Stimulated activated effector memory CD8-positive, alpha-beta T cell treated with anti-CD3 and anti-CD28 coated beads, Interleukin-12 subunit alpha, Interleukin-12 subunit beta, amount 100 ng/mL, for 72 hours (primary cell): Measurements from ENCODE around the gene ARHGEF38.

Experiments
- ATAC-seq: fragments of 150-1000 bp; cut with Tn5 transposase; 2 replicates; pipeline ENCODE4 v1.10.0; 2021
- DNase-seq, 2 donors: peaks; one replicate each; pipeline ENCODE4 v3.0.0; 2021 to 2022; ENCODE audit warnings: low spot score in 2 of 2
- H3K27ac Mint-ChIP-seq: one replicate; pipeline ENCODE4 v1.8.0; 2022; ENCODE audit warnings: mild to moderate bottlenecking, mixed read lengths
- H3K36me3 Mint-ChIP-seq: one replicate; pipeline ENCODE4 v1.8.0; 2022; ENCODE audit warnings: mild to moderate bottlenecking, mixed read lengths
- H3K4me1 Mint-ChIP-seq: one replicate; pipeline ENCODE4 v1.8.0; 2022; ENCODE audit warnings: mixed read lengths
- H3K4me3 Mint-ChIP-seq: one replicate; pipeline ENCODE4 v1.8.0; 2022; ENCODE audit warnings: mild to moderate bottlenecking, mixed read lengths
- H3K9me3 Mint-ChIP-seq: one replicate; pipeline ENCODE4 v1.8.0; 2022; ENCODE audit warnings: mixed read lengths

Gene ARHGEF38

DNA sequence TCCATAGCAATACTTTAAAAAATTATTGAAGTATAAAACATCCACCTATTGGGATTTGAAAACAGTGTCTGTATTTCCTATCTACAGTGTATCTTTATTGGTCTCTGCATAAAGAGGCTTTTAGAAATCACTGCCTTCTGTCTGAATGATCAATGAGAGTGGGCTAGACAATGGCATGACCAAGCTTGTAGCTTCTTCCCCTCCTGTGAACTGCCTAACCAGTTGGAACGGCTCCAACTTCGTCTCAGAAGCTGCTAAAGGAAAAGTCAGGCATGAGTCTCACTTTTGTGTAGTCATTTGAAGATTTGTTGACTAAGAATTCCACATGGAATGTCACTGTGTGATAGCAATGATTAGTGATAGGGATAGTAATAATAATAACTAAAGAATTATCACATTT is 91.8 kb downstream of the ARHGEF38 start:
- no peaks in the 10 kb centered on the region for H3K36me3 Mint-ChIP-seq
- H3K4me3 Mint-ChIP-seq: no peak overlapping the region
- H3K9me3 Mint-ChIP-seq: no peaks in the 10 kb centered on the region
- no peak overlapping the region for H3K27ac Mint-ChIP-seq
- H3K4me1 Mint-ChIP-seq: no peaks in the 10 kb centered on the region
- DNase-seq: no peak
- no peak for ATAC-seq

GRCh38 chr4:105645440-105645839 is 93.0 kb downstream of the ARHGEF38 start:
- Mint-ChIP-seq H3K4me3 (no peak overlapping the region), H3K4me1 (no peaks in the 10 kb centered on the region), H3K27ac (no peak overlapping the region), H3K9me3 (no peaks in the 10 kb centered on the region), H3K36me3 (no peaks in the 10 kb centered on the region)
- DNase-seq: no peak
- ATAC-seq: no peak

GRCh38 chr4:105650190-105650589 is 97.8 kb downstream of the ARHGEF38 start:
- no peak overlapping the region for H3K27ac Mint-ChIP-seq
- H3K9me3 Mint-ChIP-seq: no peaks in the 10 kb centered on the region
- no peaks in the 10 kb centered on the region for H3K36me3 Mint-ChIP-seq

GRCh38 chr4:105651884-105652283 is 99.5 kb downstream of the ARHGEF38 start:
- ATAC-seq: no peak
- Mint-ChIP-seq H3K9me3 (no peaks in the 10 kb centered on the region), H3K27ac (no peak overlapping the region), H3K4me3 (no peak overlapping the region), H3K4me1 (no peaks in the 10 kb centered on the region), H3K36me3 (no peaks in the 10 kb centered on the region)
- no peak for DNase-seq

More at GRCh38 chr4:105650190-105650589, 97.8 kb downstream of the ARHGEF38 start:
- DNase-seq (no peak), ATAC-seq (no peak)
- H3K4me3 Mint-ChIP-seq: no peak overlapping the region
- no peaks in the 10 kb centered on the region for H3K4me1 Mint-ChIP-seq

DNA sequence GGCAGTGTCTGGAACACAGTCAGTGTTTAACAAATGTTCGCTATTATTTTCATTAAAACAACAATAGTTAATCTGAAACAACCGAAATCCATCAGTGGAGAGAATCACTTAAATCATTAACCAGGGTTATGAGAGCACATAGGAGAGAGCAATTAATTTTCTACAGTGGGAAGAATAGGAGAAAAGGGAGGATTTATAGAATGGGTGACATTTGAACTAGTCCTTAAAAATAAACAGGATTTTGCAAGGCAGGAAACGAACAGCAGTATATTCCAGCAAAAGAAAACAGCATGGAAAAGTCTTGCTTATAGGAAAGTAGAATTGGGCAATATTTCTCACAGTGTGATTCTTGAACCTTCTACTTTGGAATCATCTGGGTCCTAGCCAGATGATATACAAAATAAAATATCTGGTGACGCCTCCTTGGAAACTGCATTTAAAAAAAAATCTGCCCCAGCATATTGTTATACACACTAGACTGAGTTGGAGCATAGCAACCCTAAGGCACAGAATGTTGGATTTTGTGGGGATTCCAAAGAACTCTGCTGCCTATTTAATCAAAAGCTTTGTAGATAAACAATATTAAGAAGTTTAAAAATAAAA is 100.0 kb downstream of the ARHGEF38 start:
- H3K4me1 Mint-ChIP-seq: no peaks in the 10 kb centered on the region

GRCh38 chr4:105657117-105657765 is 104.8 kb downstream of the ARHGEF38 start:
- ATAC-seq: no peak
- Mint-ChIP-seq H3K4me3 (no peak overlapping the region), H3K27ac (no peak overlapping the region), H3K36me3 (no peaks in the 10 kb centered on the region), H3K4me1 (no peaks in the 10 kb centered on the region), H3K9me3 (no peaks in the 10 kb centered on the region)
- DNase-seq: no peak

More for the DNA sequence above, 100.0 kb downstream of the ARHGEF38 start:
- H3K36me3 Mint-ChIP-seq: no peaks in the 10 kb centered on the region
- ATAC-seq: no peak
- DNase-seq: no peak
- no peak overlapping the region for H3K27ac Mint-ChIP-seq
- H3K4me3 Mint-ChIP-seq: no peak overlapping the region
- no peaks in the 10 kb centered on the region for H3K9me3 Mint-ChIP-seq

GRCh38 chr4:105659190-105659589 is 106.8 kb downstream of the ARHGEF38 start:
- Mint-ChIP-seq H3K36me3 (no peaks in the 10 kb centered on the region), H3K9me3 (no peaks in the 10 kb centered on the region), H3K27ac (no peak overlapping the region), H3K4me3 (no peak overlapping the region), H3K4me1 (no peaks in the 10 kb centered on the region)
- peak; percentile 11 for ATAC-seq
- no peak for DNase-seq

DNA sequence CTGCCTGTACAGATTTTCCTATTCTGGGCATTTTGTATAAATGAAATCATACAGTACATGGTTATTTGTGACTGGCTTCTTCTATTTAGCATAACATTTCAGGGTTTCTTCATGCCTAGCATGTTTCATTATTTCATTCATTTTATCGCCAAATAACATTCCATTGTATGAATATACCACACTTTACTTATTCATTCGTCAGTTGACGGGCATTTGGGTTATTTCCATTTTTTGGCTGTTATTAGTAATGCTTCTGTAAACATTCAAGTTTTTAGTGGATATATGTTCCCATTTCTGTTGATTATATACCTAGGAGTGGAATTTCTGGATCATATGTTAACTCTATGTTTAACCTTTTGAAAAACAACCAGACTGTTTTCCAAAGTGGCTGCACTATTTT is 108.6 kb downstream of the ARHGEF38 start:
- Mint-ChIP-seq H3K4me1 (no peaks in the 10 kb centered on the region), H3K36me3 (no peaks in the 10 kb centered on the region), H3K9me3 (no peaks in the 10 kb centered on the region), H3K27ac (no peak overlapping the region), H3K4me3 (no peak overlapping the region)
- ATAC-seq: no peak
- DNase-seq: no peak

DNA sequence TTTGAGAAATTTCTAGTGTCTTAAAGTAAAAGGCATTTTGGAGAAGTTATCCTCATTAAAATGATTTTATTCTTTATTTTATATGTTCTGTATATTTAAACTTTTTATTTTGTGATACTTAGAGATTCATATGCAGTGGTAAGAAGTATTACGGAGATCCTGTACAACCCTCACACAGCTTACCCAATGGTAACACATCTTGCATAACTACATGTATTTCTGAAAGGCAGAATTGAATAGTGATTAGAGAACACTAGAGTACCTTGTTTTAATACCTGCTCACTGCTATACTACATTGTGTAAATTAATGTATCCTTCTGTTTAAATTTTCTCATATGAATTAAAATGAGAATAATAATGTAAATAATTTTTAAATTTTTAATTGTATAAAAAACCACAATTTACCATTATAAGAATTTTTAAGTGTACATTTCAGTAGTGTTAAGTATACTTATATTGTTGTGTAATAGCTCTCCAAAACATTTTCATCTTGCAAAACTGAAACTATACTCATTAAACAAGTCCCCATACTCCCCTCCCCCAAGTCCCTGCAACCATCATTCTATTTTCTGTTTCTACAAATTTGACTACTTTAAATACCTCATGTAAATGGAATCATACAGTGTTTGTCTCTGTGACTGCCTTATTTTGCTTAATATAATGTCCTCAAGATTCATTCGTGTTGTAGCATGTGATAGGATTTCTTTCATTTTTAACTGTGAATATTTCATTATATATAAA is 110.7 kb downstream of the ARHGEF38 start:
- H3K4me3 Mint-ChIP-seq: no peak overlapping the region
- DNase-seq (no peak), ATAC-seq (no peak)
- H3K36me3 Mint-ChIP-seq: no peaks in the 10 kb centered on the region
- no peak overlapping the region for H3K27ac Mint-ChIP-seq
- no peaks in the 10 kb centered on the region for H3K4me1 Mint-ChIP-seq
- H3K9me3 Mint-ChIP-seq: no peaks in the 10 kb centered on the region

DNA sequence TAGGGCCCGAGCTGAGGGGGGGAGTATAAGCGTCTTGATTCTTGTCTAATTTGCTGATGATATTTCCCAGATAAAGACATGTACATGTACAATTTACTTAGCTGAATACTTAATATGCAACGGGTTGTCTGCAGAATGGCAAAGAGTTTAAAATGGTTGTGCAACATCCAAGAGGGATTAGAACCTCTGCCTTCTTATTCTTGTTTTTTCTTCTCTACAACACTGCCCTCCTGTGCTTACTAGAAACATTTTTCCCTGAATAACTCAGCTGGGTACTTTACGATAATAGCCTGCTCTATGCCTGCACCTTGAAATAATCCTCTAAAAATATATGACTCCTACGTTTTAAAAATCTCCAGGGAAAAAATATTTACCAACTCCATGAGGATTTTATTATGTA is 114.3 kb downstream of the ARHGEF38 start:
- Mint-ChIP-seq H3K27ac (no peak overlapping the region), H3K36me3 (no peaks in the 10 kb centered on the region), H3K4me3 (no peak overlapping the region), H3K4me1 (no peaks in the 10 kb centered on the region), H3K9me3 (no peaks in the 10 kb centered on the region)
- DNase-seq (no peak), ATAC-seq (no peak)

DNA sequence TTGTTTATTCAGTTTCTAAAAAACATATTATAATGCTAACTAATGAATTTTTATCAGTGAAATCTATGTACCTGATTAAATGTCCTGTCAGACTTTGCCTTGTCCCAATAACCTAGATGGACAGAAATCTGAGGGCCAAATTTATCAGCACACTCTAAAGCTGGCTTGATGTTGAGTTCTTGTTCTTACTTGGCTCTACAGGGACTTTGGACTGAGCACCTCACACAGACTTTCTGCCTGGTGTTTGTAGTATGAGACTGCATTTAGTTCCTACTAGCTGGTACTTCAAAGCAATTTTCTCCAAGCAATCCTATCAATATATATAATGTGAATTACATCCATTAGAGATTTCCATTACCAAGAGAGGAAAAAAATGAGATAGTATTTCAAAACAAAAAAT is 118.3 kb downstream of the ARHGEF38 start:
- Mint-ChIP-seq H3K4me1 (no peaks in the 10 kb centered on the region), H3K4me3 (no peak overlapping the region), H3K27ac (no peak overlapping the region), H3K9me3 (no peaks in the 10 kb centered on the region), H3K36me3 (no peaks in the 10 kb centered on the region)
- ATAC-seq: no peak
- DNase-seq: no peak

DNA sequence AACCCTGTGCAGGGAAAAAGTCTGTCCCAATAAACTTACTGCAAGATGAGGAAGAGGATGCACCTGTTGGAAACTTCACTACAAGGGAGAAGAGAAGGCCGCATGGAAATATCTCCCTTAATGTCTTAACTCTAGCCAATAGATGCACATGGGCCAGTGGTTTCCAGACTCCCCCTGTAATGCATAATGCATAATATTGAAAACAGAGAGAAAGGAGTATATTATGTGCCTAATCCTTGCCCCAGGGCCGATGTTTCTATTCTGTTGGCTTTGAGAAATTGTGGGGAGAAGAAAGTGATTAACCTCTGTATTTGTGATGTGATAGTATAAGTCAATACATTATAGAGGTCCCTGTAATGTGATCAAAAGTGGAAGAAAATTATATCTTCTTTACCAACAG is 118.9 kb downstream of the ARHGEF38 start:
- ATAC-seq: no peak
- no peaks in the 10 kb centered on the region for H3K36me3 Mint-ChIP-seq
- no peaks in the 10 kb centered on the region for H3K4me1 Mint-ChIP-seq
- H3K4me3 Mint-ChIP-seq: no peak overlapping the region
- no peaks in the 10 kb centered on the region for H3K9me3 Mint-ChIP-seq
- no peak overlapping the region for H3K27ac Mint-ChIP-seq
- no peak for DNase-seq

DNA sequence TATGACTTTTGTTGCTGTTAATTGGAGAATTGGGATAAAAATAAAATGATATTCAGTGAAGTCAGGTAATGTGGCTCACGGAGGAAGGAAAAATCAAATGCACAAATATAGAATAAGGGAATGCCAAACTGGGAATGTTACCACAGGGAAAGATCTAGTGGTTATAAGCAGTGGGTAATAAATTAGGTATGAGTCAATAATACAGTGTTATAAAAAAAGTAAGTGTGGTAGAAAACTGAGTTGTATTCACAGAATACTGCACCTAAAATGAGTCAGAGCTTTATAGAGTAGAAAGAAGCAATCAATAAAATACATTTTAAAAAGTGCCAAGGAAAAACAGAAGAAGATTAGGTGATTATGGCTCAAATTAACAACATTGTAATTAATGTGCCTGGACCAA is 121.6 kb downstream of the ARHGEF38 start:
- H3K36me3 Mint-ChIP-seq: no peaks in the 10 kb centered on the region
- H3K4me3 Mint-ChIP-seq: no peak overlapping the region
- H3K9me3 Mint-ChIP-seq: no peaks in the 10 kb centered on the region
- ATAC-seq (no peak), DNase-seq (no peak)
- H3K27ac Mint-ChIP-seq: no peak overlapping the region
- H3K4me1 Mint-ChIP-seq: no peaks in the 10 kb centered on the region

GRCh38 chr4:105677709-105678108 is 125.3 kb downstream of the ARHGEF38 start:
- H3K9me3 Mint-ChIP-seq: no peaks in the 10 kb centered on the region
- peaks cover 12% of the 10 kb centered on the region for H3K36me3 Mint-ChIP-seq
- no peak overlapping the region for H3K27ac Mint-ChIP-seq
- H3K4me3 Mint-ChIP-seq: no peak overlapping the region
- H3K4me1 Mint-ChIP-seq: no peaks in the 10 kb centered on the region
- ATAC-seq: no peak
- no peak for DNase-seq

GRCh38 chr4:105679186-105679585 is 126.8 kb downstream of the ARHGEF38 start:
- ATAC-seq: no peak
- Mint-ChIP-seq H3K4me1 (no peaks in the 10 kb centered on the region), H3K36me3 (peaks cover 27% of the 10 kb centered on the region), H3K9me3 (no peaks in the 10 kb centered on the region), H3K4me3 (no peak overlapping the region), H3K27ac (no peak overlapping the region)
- no peak for DNase-seq

DNA sequence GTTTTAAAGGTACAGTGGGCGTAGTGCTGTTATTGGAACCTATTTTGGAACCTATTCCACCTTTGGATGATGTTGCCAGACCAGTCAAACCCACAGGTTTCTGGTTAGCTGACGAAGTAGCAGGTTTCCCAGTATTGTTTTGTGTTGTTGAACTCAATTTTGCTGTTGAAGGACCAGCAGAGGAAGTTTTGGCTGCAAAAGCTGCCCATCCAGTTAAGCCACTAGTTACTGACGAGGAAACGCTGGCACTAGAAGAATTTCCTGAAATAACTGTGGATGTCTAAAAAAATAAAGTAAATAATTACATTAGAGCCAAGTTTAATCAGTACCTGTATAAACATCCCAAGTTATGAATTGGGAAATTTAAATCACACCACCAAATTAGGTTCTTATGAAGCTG is 130.6 kb downstream of the ARHGEF38 start:
- peaks cover 62% of the 10 kb centered on the region for H3K36me3 Mint-ChIP-seq
- no peaks in the 10 kb centered on the region for H3K9me3 Mint-ChIP-seq
- no peak for DNase-seq
- ATAC-seq: no peak
- no peak overlapping the region for H3K27ac Mint-ChIP-seq
- no peak overlapping the region for H3K4me3 Mint-ChIP-seq
- no peaks in the 10 kb centered on the region for H3K4me1 Mint-ChIP-seq
